Neural crest cell (in vitro differentiated cells): ENCODE measurements around the gene TDRD10. TPM values are rescaled to one million over a fixed set of nuclear protein-coding genes. Genes with fewer than 3 reads are reported as not detected.
A peak's percentile ranks its signal among the peaks of the same experiment; 100 is the strongest.

Experiments used
- DNase-seq: peaks from one replicate; pipeline ENCODE4 v3.0.0; 2021; ENCODE audit warnings: low read depth, mixed read lengths, low spot score
- H3K27ac Mint-ChIP-seq: one replicate; pipeline ENCODE4 v1.8.0; 2021; ENCODE audit warnings: mild to moderate bottlenecking, mixed read lengths; ENCODE audit not compliant: unreplicated experiment
- H3K27me3 Mint-ChIP-seq: 2 replicates; pipeline ENCODE4 v1.8.0; 2021; ENCODE audit warnings: low read depth, mild to moderate bottlenecking, mixed read lengths
- H3K36me3 Mint-ChIP-seq: 2 replicates; pipeline ENCODE4 v1.8.0; 2021; ENCODE audit warnings: low read depth, mild to moderate bottlenecking, mixed read lengths
- H3K4me1 Mint-ChIP-seq: 2 replicates; pipeline ENCODE4 v1.8.0; 2021; ENCODE audit warnings: mixed read lengths
- H3K4me3 Mint-ChIP-seq: one replicate; pipeline ENCODE4 v1.8.0; 2021; ENCODE audit warnings: mild to moderate bottlenecking, mixed read lengths
- H3K9me3 Mint-ChIP-seq: 2 replicates; pipeline ENCODE4 v1.8.0; 2021; ENCODE audit warnings: mixed read lengths
- total RNA-seq: library from RNA; stranded (reverse); gene quantifications from 2 replicates; pipeline ENCODE4 v1.2.1, GENCODE V29; 2021
- TF ChIP-seq, protein P1 (sequence below): fragments of 200-600 bp; sonication (generic); conservative IDR thresholded peaks from 2 replicates; pipeline ENCODE4 v1.5.0; 2021; ENCODE audit warnings: antibody characterized with exemption, mild to moderate bottlenecking

Gene TDRD10
- total RNA-seq, 1 donor from 2014 or later, result not detected

DNA sequence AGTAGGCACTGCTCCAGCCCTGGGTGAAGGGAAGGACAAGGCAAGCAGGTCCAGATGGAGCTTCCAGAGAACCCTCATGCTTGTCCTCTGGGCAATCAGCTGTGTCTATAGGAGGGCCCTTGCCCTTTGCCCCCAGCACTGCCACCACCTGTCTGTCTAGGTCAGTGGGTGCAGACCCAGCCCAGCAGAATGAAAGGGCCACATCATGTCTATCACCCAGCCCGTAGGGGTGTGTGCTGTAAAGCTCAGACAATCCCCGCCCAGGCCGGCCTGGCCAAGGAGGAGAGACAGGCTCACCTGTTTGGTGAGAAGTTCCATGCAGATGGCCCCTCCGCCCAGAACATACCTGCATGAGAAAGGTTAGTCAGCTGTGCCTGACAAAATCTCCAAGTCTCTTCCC, 49.5 kb downstream of the TDRD10 start:
- Mint-ChIP-seq H3K9me3 (no peaks in the 10 kb centered on the region), H3K4me3 (no peak overlapping the region), H3K27ac (no peak overlapping the region), H3K27me3 (no peaks in the 10 kb centered on the region), H3K4me1 (peaks cover 19% of the 10 kb centered on the region), H3K36me3 (peaks cover 11% of the 10 kb centered on the region)
- TF ChIP-seq, protein P1, sequence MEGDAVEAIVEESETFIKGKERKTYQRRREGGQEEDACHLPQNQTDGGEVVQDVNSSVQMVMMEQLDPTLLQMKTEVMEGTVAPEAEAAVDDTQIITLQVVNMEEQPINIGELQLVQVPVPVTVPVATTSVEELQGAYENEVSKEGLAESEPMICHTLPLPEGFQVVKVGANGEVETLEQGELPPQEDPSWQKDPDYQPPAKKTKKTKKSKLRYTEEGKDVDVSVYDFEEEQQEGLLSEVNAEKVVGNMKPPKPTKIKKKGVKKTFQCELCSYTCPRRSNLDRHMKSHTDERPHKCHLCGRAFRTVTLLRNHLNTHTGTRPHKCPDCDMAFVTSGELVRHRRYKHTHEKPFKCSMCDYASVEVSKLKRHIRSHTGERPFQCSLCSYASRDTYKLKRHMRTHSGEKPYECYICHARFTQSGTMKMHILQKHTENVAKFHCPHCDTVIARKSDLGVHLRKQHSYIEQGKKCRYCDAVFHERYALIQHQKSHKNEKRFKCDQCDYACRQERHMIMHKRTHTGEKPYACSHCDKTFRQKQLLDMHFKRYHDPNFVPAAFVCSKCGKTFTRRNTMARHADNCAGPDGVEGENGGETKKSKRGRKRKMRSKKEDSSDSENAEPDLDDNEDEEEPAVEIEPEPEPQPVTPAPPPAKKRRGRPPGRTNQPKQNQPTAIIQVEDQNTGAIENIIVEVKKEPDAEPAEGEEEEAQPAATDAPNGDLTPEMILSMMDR, result no peak
- no peak for DNase-seq

DNA sequence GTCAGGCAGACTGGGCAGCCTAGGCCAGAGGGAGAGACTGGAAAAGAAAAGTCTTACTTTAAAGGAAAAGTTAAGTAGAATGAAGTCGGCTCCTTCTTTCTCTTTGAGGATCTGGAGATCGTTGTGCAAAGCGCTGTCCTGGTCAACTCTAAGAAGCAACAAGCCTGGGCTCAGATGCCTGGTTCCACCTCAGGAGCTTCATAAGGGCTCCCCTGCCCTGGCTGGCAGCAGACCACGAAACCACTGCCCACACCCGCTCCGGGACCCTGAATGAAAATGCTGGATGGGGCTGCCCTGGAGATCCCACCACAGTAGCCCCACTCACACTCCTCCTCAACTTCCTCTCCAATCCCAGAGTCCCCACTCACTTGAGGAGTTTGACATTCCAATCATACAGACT, 50.0 kb downstream of the TDRD10 start:
- no peak overlapping the region for H3K27ac Mint-ChIP-seq
- H3K36me3 Mint-ChIP-seq, result peaks cover 11% of the 10 kb centered on the region
- no peak for DNase-seq
- TF ChIP-seq, protein P1, result no peak
- peaks cover 24% of the 10 kb centered on the region for H3K4me1 Mint-ChIP-seq
- H3K27me3 Mint-ChIP-seq, result no peaks in the 10 kb centered on the region
- no peaks in the 10 kb centered on the region for H3K9me3 Mint-ChIP-seq
- H3K4me3 Mint-ChIP-seq, result no peak overlapping the region

DNA sequence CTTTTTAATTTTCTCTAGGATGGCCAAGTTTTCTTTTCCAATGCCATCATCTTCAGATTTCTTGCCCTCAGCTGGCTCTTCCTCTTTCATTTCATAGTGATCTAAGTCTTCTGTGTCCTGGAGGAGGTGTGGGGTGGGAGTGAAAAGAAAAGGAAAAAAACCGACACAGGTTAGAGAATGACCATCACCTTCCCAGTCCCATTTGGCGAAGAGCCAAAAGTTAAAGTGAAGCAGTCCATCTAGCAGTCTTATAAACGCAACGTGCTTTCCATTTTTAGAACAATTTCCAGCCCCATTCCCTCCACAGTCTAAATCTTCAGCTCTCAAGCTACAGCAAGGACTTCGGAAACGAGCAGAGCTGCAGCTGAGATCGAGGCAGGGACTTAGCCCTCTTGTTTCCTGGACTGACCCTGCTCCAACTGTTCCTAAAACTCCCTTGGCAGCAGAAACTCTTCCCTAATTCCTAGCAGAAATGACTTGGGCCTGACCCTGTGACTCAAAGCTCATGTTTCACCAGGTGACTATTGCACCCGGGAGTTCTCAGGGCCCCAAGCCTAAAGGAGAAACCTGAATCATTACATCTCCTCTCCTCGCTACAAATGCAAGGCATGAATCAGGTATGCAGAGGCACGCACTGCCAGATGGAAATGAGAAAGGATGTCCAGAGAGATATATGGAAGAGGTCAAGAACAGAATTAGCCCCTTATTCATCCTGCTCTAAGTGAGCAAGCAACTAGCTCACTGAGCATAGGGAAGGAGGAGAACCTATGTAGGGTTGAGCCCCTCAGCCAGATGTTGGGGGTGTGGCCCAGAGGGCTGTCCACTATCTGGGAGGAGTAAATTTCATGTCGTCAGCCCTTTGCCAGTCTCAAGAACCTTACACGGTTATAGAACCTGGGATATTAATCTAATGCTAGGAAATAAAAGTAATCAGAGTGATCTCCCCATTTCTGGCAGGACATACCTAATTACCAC, 51.3 kb downstream of the TDRD10 start:
- no peak overlapping the region for H3K4me3 Mint-ChIP-seq
- TF ChIP-seq, protein P1, result no peak
- peaks cover 34% of the 10 kb centered on the region for H3K4me1 Mint-ChIP-seq
- no peaks in the 10 kb centered on the region for H3K27me3 Mint-ChIP-seq
- H3K36me3 Mint-ChIP-seq, result peaks cover 11% of the 10 kb centered on the region
- DNase-seq, result no peak
- no peaks in the 10 kb centered on the region for H3K9me3 Mint-ChIP-seq
- no peak overlapping the region for H3K27ac Mint-ChIP-seq

DNA sequence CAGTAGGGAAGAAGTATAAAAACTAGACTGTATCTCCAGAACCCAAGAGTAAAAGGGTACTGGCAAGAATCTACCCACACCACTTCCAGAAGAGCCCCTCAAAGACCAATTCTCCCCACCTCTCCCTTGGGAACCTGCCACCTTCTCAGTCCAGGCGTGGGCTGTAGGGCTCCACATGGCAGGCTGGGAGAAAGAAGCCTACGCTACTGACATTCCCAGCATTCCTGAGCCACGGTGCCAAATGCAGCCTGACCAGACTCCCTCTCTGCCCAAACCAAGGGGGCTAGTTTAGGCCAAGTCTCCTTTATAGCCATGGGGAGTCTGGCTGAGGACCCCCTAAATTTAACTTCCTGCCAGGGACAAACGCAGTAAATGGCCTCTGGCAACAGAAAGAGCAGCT, 54.4 kb downstream of the TDRD10 start:
- no peaks in the 10 kb centered on the region for H3K27me3 Mint-ChIP-seq
- TF ChIP-seq, protein P1, result no peak
- H3K4me3 Mint-ChIP-seq, result peak overlapping the region; percentile 95
- peak overlapping the region; percentile 88 for H3K27ac Mint-ChIP-seq
- no peak for DNase-seq
- H3K4me1 Mint-ChIP-seq, result peaks cover 41% of the 10 kb centered on the region
- H3K9me3 Mint-ChIP-seq, result no peaks in the 10 kb centered on the region
- H3K36me3 Mint-ChIP-seq, result peaks cover 3% of the 10 kb centered on the region

DNA sequence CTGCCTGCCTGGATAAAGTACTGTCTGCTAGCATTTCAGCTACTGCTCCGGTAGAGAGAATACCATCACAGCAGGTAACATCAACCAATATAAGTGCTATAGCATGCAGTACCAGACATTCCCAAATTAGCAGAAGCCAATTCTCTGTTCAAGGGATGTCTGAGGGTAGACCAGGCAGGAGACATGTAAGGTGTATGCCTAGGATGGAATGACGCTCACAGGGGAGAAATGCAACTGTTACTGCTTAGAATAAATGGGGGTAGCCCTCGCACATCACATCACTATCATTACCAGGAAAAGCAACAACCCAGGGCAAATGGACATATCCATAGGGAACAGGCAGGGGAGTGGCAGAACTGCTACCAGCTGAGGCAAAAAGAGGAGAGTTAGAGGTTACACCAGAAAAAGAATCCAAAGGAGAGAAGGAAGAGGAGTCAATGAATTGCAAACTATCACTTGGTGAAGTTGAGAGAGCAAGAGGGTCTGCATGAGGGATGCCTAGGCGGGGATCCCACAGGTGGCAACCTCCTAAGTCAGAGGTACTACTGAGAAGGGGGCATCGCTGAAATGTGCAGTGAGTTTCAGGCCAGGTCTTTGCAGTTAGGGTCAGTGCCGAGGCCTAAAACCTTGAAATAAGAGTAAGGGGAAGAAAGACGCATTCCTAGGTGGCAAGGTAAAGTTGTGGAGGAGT, 55.4 kb downstream of the TDRD10 start:
- H3K4me1 Mint-ChIP-seq, result peaks cover 41% of the 10 kb centered on the region
- peak overlapping the region; percentile 95 for H3K4me3 Mint-ChIP-seq
- H3K27ac Mint-ChIP-seq, result peak overlapping the region; percentile 75
- H3K9me3 Mint-ChIP-seq, result no peaks in the 10 kb centered on the region
- DNase-seq, result no peak
- peaks cover 3% of the 10 kb centered on the region for H3K27me3 Mint-ChIP-seq
- TF ChIP-seq, protein P1, result no peak
- peaks cover 3% of the 10 kb centered on the region for H3K36me3 Mint-ChIP-seq
